Activated T-cell treated with anti-CD3 and anti-CD28 coated beads for 4 hours (primary cell): ENCODE data around the gene UBAC2.
"Not testable (repeated sequence)": the region's sequence is repeated elsewhere in the genome, so short reads cannot be mapped to it uniquely, and the experiment has no call there.

ENCODE experiments used
- DNase-seq: peaks from one replicate; pipeline ENCODE4 v3.0.0-alpha.2; 2020

UBAC2 gene

DNA sequence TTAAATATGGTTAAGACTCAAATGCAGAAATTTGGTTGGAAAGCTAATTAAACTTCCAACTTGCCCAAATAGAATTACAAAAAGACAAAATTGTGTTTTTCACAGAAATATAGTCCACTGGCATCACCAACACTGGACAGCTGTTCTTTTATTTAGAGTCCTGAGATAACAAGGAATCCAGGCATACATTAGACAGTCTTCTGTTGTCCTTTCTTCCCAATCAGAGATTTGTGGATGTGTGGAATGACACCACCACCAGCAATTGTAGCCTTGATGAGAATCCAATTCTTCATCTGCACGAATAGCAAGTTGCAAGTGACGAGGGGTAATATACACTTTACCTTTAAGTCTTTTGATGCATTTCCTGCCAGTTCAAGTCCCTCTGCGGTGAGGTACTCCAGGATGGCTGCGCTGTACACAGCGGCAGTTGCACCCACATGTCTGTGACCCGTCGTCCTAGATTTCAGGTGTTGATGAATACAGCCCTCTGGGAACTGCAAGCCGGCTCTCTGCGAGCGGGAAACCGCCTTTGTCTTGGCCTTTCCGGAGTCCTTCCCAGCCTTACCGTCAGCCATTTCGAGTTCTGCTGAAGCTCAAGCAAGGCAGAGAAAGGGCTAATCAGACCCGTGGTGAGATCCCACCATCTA is 14.7 kb downstream of the UBAC2 start:
- DNase-seq = no peak

DNA sequence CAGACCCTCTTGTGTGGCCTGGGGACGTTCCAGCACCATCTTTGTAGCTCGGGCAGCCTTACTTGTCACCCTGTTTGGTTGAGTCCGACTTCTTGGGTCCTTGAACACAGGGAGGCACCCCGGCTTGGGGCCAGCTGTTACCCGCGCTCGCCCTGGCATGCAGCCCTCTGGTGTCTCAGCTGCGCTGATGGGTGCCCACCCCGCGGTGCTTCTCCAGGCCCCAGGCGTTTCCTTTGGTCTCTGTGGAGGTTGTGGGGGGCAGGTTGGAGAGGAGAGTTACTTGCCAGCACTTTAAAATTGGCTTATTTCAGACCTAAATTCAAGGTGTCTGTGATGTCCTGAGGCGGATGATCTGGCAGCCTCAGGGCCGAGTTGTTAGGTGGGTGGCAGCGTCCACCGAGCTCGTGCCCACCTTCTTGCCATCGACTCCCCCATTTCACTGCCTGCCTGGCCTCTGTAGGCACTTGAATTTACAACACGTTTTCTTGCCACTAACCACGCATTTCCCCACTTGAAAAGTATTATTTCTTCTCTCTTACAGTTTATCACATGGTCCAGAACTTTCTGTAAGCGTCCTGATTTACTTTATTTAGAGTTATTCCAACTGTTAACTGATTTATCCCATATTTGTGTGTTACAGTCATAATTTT is 16.9 kb downstream of the UBAC2 start:
- DNase-seq = no peak

DNA sequence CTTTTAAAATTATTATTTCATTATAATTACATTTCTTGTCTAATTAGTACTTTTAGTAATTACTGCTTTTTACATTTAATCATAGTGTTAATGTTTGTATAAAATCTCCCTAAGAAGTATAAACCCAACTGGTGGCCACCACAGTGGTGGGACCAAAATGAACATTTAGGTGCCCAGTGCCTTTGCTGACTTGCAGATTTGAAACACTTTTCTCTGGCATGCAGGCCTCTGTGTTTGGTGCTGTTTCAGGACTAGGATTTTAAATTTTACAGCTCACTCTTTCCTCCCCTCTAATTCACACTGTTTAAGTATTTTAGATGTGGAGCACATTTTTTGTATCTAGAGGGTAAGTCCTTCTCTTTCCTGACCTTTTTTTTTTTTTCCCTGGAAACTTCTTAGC is 17.5 kb downstream of the UBAC2 start:
- no peak for DNase-seq

DNA sequence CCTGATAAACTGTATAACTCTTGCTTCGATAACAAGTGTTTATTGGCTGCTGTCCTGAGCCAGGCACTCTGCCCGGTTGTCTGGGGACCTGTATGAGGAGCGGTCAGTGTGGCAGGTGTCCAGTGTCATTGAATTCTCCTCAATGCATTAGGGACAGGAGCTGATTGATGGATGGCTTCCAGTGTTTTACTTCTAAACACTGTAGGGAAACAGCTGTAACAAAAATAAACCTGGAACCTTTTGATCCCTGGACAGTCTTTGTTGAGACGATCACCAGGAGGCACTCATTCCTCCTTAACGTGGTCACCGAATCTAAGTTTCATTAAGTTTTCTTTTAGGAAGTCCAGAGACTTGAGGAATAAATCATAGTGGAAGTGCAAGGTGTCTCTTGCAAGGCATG is 17.9 kb downstream of the UBAC2 start:
- no peak for DNase-seq

DNA sequence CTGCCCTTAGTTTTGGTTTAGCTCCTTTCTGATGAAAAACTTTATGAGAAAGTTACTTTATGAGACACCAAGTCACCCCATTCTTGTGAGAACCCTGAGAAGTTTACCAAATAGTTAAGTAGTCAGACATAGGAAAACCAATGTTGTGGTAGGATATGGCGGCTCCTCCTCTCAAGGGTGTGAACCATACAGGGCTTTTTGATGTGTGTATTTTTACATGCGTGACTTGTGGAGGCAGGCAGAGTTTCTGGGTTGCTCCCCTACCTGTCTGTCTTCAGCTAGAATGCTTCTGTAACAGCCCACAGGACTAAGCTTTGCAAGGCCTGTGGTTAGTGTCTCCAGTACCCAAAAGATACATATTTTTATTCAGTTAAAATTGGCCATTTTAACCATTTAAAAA is 18.3 kb downstream of the UBAC2 start:
- DNase-seq = peak; percentile 37

DNA sequence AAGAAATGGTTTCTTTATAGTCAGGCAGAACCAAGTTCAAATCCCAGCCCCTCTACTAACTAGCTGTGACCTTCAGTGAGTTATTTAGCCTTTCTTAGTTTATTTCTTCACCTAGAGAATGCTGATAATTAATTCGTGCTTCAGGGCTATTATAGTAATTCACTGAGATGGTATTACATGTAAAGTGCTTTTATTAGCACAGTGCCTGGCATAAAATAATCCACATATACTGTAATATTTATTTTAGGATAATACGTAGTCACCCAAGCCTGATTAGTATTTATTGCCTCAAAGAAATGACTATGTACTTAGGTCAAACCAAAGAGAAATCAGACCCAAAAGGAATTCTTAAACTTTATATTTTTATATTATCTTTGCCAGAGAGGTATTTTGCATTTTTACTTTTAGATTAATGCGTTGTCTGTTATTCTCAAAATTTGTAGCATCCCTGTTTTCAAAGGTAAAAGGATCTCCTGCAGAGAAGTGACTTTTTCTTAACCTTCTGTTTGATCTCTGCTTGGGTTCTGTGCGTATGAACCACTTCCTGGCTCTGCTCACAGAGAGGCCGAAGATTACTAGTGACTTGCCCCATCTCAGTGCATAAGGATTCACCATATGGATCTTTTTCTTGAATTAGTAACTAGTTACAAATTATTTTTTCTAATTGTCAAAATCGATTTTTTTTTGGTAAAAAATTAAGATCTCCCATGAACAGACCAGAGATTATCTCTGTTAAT is 19.7 kb downstream of the UBAC2 start:
- DNase-seq = no peak

DNA sequence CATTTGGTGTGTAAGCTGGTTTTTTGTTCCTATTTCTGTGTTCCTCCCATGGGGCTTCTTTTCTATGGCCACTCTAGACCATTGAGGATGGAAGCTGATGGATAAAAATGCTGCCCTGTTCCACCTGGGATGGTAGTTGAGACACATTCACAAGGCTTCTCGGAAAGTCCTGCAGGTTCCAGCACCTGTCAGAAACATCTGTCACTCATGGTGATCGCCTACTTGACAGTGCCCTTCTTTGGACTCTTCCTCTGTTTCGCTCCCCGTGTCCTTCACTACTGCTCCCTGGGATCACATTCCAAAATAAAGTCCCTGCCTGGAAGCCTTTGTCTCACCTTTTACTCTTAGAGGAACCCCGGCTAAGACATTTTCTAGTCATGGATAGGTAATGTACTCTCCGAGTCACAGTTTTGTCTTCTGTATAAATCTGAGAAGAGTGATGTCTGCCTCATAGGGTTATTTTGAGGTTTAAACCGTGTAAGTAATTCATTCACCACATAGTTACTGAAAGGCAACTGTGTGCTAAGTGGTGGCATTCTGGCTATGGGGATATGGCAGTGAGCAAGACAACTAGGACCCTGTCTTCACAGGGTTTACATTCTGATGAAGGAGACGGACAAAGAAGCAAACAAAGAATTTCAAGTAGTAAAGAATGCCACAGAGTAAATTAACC is 21.0 kb downstream of the UBAC2 start:
- no peak for DNase-seq

DNA sequence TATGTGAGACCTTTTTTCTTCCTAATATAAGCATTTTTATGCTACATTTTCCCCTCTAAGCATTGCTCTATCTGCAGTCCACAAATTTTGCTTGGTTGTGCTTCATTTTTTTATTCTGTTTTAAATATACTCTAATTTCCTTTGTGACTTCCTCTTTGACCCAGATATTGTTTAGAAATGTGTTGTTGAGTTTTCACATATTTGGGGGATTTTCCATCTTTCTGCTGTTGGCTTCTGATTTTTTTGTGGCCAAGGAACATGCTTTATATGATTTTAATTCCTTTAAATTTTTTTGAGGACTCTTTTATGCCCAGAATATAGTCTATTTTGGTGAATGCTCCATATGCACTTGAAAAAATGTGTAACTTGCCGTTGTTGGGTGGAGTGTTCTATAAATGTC is 22.9 kb downstream of the UBAC2 start:
- DNase-seq = no peak

DNA sequence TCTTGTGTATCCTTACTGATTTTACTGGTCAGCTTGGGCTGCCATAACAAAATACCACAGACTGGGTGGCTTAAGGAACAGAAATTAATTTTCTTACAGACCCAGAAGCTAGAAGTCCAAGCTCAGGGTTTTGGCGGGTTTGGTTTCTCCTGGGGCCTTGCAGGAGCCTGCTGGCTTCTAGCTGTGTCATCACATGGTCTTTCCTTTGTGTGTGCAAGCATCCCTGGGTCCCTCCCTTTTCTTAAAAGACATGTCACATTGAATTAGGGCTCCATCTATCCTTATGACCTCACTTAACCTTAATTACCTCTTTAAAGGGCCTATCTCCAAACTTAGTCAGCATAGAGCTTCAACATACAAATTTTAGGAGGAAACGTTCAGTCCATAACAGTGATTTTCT is 23.4 kb downstream of the UBAC2 start:
- DNase-seq = no peak

DNA sequence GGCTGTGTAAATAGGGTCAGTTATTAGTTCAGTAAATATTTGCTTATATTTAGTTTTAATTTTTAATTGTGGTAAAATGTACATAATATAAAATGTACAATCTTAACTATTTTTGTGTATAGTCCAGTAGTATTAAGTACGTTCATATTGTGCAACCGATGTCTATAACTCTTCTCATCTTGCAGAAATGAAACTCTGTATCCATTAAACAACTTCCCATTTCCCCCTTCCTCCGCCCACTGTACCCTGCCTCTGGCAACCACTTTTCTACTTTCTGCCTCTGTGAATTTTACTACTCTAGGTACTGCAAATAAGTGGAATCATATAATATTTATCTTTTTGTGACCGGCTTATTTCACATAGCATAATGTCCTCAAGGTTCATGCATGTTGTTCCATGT is 24.4 kb downstream of the UBAC2 start:
- DNase-seq = no peak

DNA sequence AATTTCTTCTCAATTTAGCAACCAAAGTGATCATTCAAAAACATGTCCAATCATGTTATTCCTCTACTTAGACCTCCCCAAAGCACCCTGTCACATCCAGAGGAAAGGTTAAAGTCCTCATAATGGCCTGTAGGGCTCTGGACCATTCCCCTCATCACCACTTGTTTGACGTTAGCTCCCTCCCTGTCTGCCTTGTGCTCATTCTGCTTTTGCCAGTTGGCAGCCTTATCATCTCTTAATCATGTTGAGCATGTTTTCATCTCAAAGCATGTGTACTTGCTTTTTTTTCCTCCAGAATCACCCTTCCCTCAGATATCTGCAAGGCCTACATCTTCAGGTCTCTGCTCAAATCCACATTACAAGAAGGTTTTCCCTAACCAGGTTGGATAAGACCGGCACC is 25.9 kb downstream of the UBAC2 start:
- no peak for DNase-seq

DNA sequence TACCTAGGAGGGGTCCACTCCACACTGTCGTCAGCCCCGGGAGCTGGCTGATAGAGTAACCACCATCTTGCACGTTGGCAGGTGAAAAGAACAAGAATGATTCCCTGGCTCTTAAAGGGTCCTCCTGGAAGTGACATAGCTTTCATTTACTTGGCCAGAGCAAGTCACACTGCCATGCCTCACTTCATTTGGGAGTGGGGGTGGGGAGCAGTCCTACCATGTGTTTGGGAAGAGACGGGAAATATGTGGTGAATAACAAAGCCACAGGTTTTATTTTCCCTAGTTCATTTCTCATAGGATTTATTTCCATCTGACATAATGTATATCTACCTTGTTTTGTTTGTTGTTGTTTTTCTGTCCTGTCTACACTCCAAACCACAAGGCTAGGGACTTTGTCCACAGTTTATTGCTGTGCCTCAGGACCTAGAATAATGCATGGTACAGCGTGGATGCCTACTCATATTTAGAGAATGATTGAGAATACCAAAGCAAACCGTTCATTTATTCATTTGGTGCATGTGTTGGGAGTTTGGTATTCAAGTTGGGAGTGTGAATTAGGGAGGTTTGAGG is 26.8 kb downstream of the UBAC2 start:
- no peak for DNase-seq

DNA sequence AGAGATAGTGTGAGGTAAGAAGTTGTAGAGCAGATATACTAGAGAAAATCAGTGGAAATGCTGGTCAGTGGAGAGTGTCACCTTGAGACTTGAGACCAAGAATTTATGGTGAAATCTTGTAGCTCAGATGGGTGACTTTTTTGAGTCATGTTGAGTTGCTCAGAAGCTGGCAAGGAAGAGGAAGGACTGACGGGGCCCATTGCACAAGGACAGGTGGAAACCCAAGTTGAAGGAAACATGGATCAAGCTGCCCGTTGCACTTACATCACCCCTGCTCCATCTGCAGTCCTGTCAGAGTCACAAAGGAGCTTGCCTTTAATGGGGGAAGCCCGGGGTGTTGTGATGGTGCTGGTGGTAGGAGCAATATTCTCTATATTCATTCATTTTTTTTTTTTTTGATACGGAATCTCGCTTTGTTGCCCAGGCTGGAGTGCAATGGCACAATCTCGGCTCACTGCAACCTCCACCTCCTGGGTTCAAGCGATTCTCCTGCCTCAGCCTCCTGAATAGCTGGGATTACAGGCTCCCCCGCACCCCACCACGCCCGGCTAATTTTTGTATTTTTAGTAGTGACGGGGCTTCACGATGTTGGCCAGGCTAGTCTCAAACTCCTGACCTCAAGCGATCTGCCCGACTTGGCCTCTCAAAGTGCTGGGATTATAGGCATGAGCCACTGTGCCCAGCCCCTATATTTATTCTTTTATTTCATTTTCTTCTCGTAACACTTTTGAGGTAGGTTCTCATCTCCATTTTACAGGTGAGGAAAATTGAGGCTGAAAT is 27.4 kb downstream of the UBAC2 start:
- DNase-seq = no peak

DNA sequence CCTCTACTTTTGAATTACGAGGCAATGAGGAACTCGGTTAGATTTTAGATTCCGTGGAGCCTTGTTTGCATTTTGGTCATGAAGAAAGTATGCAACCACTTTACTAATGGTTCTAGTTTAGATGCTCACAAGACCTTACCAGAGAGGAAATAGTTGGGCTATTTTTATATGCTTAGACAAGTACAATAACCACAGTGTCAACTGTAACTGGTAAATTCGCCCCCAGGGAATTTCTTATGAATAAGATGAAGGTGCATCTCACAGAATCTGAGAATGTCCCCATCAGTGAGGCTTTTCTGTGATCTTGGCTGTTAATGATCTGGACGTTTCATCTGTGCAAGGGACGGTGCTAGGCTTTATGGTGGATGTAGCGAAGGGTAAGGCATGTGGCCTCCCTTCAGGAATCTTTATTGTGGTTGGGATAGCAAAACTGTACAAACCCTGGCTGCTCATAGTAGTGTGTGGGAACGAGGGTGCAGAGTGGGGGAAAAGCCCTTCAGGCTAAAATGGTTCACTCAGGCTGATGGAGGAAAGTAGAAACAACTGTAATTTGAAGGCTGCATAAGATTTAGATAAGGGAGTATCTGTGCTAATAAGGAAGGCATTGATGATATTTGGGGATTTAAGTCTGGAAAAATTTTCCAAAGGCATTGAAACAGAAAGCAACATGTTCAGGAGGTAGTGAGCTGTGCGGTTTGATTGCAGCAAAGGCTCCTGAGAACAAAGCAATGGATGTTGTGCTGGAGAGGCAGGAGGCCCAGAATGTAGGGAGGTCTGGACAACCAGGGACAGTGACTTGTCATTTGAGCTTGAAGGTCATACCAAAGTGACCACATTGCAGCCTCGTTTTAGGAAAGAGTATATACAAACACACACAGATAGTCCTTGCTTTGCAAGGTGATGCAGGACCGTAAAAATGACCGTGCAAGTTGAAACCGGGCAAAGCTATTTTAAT is 28.4 kb downstream of the UBAC2 start:
- DNase-seq = no peak

DNA sequence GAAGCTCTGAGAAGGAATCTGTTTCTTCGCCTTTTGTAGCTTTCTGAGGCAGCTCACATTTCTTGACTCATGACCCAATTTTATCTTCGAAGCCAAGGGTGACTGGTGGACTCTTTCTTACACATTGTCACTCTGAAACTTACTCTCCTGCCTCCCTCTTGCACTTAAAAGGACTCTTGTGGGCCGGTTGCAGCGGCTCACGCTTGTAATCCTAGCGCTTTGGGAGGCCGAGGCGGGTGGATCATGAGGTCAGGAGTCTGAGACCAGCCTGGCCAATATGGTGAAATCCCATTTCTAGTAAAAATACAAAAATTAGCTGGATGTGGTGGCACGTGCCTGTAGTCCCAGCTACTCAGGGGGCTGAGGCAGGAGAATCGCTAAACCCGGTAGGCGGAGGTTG is 29.9 kb downstream of the UBAC2 start:
- DNase-seq = not testable (repeated sequence)

DNA sequence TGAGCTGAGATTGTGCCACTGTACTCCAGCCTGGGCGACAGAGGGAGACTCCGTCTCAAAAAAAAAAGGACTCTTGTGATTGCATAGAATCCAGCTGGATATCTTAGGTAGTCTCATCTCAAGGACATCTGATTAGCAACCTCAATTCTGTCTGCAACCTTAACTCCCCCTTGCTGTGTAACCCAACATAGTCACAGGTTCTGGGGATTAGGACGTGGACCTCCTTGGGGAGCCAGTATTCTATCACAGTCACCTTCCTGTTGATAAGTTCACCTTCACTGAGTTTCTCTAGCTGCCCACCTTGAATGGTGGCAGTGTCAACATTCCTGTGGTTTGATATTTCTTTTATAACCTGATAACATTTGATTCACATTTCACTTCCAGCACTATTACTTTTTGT is 30.3 kb downstream of the UBAC2 start:
- no peak for DNase-seq

DNA sequence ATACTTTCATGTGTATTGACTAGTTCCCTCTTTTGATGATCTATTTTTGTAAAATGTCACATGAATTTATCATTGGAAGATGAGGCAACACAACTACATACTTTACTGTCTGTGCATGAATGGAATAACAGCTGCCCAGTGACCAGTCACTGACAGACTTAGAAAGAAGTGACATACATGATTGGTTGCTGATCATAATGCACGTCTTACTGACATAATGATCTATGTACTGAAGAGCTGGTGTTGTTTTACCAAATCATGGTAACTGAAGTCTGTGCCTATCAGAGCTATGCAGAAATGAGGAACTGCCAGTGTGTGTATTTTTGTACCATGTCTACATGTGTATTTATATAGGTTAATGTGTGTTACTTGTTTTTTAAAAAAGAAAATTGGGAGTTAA is 31.1 kb downstream of the UBAC2 start:
- DNase-seq = no peak

DNA sequence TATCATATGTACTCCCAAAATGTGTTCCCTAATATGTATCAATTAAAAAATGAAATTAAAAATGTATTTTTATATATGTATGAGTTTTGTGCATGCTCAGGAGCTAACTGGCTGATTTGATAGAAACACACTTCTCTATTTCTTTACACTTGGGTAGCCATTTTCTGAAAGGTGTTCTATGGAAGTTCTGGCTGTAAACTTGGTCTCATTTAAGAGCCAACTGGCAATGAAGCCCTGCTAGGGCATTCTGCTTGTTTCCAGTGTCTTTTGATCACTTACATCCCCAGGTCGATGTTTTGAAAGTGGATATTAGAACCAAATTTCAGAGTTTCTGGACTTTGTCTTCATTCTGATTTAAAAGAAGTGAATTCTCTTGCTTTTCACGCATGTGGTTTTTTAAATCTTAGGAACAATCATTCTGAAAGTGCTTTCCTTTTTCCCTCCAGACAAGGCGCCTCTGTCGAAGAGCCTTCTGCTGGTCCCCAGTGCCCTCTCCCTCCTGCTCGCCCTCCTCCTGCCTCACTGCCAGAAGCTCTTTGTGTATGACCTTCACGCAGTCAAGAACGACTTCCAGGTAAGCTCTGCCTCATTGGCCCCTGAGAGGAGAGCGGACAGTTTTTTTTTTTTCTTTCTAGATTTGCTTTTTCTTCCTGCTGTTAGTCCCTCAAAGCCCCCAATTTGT is 37.5 kb downstream of the UBAC2 start:
- no peak for DNase-seq

DNA sequence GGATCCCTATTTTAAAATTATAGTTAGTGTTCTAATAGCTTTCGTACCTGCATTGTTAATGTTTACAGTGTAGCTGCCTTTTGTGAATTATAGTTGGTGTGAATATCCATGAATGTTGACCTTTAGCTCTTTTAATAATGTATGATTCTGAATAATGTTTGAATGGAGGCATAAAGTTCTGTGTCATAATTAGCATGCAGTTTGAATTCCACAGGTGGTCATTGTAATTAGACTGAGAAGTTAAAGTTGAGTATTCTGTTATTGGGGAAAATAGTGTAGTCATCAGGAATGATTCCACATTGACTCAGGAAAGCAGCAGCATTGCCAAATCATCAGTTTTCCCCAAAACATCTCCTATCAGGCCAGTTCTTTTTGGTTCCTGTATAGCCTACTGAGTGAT is 45.4 kb downstream of the UBAC2 start:
- DNase-seq = no peak

DNA sequence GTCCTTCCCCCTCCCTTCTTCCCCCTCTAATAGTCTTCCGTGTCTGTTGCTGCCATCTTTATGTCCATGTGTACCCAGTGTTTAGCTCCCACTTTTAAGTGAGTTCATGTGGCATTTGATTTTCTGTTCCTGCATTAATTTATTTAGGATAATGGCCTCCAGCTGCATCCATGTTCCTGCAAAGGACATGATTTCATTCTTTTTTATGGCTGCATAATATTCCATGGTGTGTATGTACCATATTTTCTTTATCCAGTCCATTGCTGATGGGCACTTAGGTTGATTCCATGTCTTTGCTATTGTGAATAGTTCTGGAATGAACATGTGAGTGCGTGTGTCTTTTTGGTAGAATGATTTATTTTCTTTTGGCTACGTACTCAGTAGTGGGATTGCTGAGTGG is 48.5 kb downstream of the UBAC2 start:
- DNase-seq = not testable (repeated sequence)

DNA sequence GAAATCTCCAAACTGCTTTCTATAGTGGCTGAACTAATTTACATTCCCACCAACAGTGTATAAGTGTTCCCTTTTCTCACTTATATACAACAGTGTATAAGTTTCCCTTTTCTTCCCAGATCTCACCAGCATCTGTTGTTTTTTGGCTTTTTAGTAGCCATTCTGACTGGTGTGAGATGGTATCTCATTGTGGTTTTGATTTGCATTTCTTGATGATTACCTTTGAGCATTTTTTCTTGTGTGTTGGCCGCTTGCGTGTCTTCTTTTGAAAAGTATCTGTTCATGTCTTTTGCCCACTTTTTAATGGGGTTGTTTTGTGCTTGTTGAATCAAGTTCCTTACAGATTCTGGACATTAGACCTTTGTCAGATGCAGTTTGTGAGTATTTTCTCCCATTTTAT is 49.0 kb downstream of the UBAC2 start:
- not testable (repeated sequence) for DNase-seq
